Activated CD4-positive, alpha-beta T cell treated with anti-CD3 and anti-CD28 coated beads, Interleukin-2, amount 10 ng/mL, durations not matched to agents 24 days and 14 days (primary cell): Measurements from ENCODE around the gene SUPT6H. TPM values are rescaled to one million over a fixed set of nuclear protein-coding genes. Genes with fewer than 3 reads are reported as not detected.

Experiments used
- DNase-seq: peaks from one replicate; pipeline ENCODE4 v3.0.0; 2022
- H3K27ac Mint-ChIP-seq: one replicate; pipeline ENCODE4 v1.8.0; 2022; ENCODE audit warnings: mild to moderate bottlenecking, mixed read lengths
- H3K27me3 Mint-ChIP-seq: one replicate; pipeline ENCODE4 v1.8.0; 2022; ENCODE audit warnings: mixed read lengths
- H3K36me3 Mint-ChIP-seq: one replicate; pipeline ENCODE4 v1.8.0; 2022; ENCODE audit warnings: low read depth, mild to moderate bottlenecking, mixed read lengths
- H3K4me1 Mint-ChIP-seq: one replicate; pipeline ENCODE4 v1.8.0; 2021; ENCODE audit warnings: mixed read lengths
- H3K4me3 Mint-ChIP-seq: one replicate; pipeline ENCODE4 v1.8.0; 2022; ENCODE audit warnings: mild to moderate bottlenecking, moderate library complexity, mixed read lengths
- H3K9me3 Mint-ChIP-seq: one replicate; pipeline ENCODE4 v1.8.0; 2021; ENCODE audit warnings: mixed read lengths
- intact Hi-C: fragments of 100-400 bp; cut with micrococcal nuclease; formaldehyde crosslinking; loops from one replicate; pipeline ENCODE4 v1.15.1; 2023
- total RNA-seq: library from RNA; stranded (reverse); gene quantifications from 2 replicates; pipeline ENCODE4 v1.2.3, GENCODE V29; 2022

The SUPT6H gene
- total RNA-seq, 1 donor from 2014 or later, result 108 TPM

DNA sequence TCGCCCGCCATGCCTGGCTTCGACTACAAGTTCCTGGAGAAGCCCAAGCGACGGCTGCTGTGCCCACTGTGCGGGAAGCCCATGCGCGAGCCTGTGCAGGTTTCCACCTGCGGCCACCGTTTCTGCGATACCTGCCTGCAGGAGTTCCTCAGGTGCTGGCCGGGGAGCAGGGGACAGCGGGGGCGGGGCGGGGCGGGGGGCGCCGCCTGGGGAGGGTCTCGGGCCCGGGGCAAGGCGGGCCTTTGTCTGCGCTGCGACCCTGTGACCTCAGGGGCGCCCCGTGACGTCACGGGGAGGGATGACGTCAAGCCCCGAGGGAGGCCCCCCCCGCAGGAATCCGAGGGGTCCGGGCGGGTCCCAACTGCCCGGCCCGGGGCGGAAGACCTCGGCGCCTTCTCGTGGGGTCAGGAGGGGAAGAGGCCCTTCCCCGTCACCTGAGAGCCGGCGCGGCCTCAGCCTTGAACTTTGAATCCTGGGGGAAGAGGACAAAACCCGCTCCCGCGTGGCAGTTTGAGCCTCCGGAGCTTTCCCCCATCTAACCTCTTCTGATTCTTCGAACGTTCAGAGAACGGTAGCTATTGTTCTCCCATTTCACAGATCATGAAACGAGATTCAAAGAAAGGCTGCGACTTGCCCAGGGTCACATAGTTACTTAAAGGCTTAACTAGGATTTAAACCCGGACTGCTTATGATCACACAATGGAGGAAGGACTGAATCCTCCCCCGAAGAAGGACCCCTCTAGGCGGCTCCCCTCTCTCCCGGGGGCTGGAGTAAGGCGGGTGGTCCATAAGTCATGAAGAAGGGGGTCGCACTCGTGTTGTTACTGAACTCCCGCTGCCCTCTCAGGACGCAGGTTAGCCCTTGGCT lies 82.3 kb downstream of the SUPT6H start:
- intact Hi-C loops, result no loop called here
- DNase-seq, result peak; percentile 88
- H3K9me3 Mint-ChIP-seq, result no peaks in the 10 kb centered on the region
- peak overlapping the region; percentile 94 for H3K4me3 Mint-ChIP-seq
- peak overlapping the region; percentile 86 for H3K27ac Mint-ChIP-seq
- H3K27me3 Mint-ChIP-seq, result no peaks in the 10 kb centered on the region
- peaks cover 46% of the 10 kb centered on the region for H3K36me3 Mint-ChIP-seq
- peaks cover 38% of the 10 kb centered on the region for H3K4me1 Mint-ChIP-seq

DNA sequence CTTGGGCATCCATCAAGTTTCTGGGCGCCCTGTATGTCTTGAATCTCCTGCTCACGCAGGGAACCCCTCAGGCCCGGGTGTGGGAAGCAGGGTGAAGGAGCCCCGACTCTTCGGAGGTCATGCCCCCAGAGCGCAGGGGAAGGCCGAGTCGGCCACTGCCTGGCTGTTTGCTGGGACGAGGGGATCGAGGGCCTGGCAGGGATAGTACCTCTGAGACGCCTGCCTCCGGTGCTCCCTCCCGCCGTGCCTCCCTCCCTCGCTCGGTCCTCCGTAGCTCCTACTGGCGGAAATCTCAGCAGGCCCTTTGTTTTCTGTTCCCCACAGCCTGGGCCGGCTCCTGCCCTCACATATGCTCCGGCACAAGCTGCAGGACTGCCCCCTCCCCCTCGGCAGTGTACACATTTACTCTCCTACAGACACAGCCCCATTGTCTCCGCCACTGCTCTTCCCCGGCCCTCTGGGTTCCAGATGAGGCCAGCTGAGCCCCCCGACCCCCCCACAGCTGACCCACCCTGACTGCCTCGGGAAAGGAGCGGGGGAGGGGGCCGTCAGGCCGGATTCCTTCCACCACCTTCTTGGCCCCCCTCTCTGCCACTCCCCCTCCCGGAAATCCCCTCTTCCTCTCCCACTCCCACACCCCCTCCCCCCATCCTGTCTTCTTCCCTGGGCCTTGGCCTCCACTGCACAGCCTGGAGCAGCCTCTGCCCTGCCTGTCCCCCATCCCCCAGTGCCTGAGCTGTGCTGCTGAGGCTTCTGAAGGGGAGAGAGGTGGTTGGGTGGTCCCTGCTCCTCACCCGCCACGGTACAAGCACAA lies 83.2 kb downstream of the SUPT6H start:
- H3K27ac Mint-ChIP-seq, result peak overlapping the region; percentile 86
- intact Hi-C loops, result loop anchor here (1.0 kb wide), 1 partner anchor 17 kb away; the partner anchor contains the start of gene NEK8
- peak overlapping the region; percentile 94 for H3K4me3 Mint-ChIP-seq
- H3K4me1 Mint-ChIP-seq, result peaks cover 38% of the 10 kb centered on the region
- H3K27me3 Mint-ChIP-seq, result no peaks in the 10 kb centered on the region
- DNase-seq, result peak; percentile 82
- H3K36me3 Mint-ChIP-seq, result peaks cover 47% of the 10 kb centered on the region
- H3K9me3 Mint-ChIP-seq, result no peaks in the 10 kb centered on the region

DNA sequence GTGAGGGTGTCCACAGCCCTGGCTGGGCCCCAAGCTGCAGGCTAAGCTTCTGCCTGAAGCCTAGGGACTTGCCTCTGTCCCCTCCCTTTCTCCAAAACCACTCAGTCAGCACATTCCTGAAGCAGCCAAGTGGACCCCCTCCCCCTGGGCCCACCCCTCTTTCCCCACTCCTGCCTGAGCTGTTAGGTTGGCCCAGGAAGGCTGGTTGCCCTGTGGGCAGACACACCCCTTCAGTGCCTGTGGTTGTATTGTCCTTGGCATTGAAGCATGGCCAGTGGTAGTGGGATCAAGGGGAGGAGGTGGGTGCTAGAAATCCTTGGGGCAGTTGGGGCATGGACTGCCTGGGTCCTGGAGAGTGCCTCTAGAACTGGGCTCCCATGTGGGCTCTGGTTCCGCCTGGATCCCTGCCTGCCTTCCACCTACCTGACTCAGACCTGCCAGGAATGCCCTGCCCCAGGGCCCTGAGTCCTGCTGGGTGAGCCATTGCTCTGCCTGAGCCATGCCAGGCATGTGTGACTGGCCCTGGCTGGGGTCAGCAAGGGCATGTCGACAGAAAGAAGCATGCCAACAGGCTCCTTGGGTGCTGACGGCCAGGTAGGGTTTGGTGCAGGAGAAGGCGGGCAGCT lies 83.9 kb downstream of the SUPT6H start:
- Mint-ChIP-seq H3K4me1 (peaks cover 36% of the 10 kb centered on the region), H3K27me3 (no peaks in the 10 kb centered on the region), H3K9me3 (no peaks in the 10 kb centered on the region), H3K27ac (peak overlapping the region; percentile 86), H3K4me3 (peak overlapping the region; percentile 94), H3K36me3 (peaks cover 54% of the 10 kb centered on the region)
- intact Hi-C loops, result loop anchor here (1.0 kb wide), 1 partner anchor 18 kb away; the partner anchor contains the start of gene NEK8
- no peak for DNase-seq

DNA sequence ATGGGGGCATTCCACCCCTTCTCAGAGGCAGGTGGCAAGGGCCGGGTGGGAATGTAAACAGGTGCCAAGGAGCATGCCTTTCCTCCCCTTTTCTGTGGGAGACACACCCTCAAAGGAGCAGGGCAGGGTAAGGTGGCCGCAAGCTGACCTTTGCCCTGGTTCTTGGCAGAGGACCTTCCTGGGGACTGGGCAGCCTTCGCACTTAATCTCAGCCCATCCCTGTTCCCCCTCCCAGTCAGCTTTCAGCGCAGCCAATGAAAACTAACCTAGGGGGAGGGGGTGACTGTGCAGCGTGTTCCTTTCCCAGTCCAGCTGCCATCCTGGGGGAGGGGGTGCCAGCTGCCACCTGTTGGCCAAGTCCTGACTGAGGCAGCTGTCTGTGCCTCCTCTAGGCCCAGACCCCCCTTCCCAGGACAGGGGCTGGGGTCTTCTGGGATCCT lies 84.6 kb downstream of the SUPT6H start:
- Mint-ChIP-seq H3K9me3 (no peaks in the 10 kb centered on the region), H3K4me3 (peak overlapping the region; percentile 94), H3K27me3 (no peaks in the 10 kb centered on the region), H3K27ac (no peak overlapping the region), H3K36me3 (peaks cover 58% of the 10 kb centered on the region), H3K4me1 (peaks cover 30% of the 10 kb centered on the region)
- DNase-seq, result no peak
- intact Hi-C loops, result no loop called here

DNA sequence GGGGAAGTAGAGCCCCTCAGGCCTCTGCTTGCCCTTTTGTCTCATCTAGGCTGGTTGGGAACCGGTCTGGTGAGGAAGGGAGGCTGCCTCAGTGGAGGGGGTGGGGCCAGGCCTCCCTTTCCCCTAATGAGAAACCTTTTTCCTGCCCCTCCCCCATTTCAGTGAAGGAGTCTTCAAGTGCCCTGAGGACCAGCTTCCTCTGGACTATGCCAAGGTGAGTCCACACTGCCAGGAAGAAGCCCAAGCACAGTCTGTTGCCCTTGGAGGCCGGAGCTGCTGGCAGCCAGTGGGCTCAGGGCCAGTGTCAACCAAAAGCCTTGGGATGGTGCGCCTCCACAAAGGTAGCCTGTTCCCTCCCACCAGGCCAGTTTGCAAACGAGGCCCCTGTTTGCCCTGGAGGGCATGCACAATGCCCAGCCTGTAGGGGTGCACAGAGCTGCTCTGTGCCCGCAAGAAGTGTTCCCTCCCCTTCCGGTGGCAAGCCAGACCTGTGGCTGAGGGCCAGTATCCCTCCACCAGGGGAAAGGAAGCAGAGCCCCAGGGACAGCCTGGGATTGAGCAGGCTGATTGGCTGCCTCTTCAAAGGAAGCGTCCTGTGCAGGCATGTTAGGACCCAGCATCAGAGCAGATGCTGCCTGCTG lies 85.2 kb downstream of the SUPT6H start:
- H3K36me3 Mint-ChIP-seq, result peaks cover 60% of the 10 kb centered on the region
- H3K9me3 Mint-ChIP-seq, result no peaks in the 10 kb centered on the region
- peak overlapping the region; percentile 94 for H3K4me3 Mint-ChIP-seq
- intact Hi-C loops, result no loop called here
- H3K27ac Mint-ChIP-seq, result peak overlapping the region; percentile 25
- peaks cover 26% of the 10 kb centered on the region for H3K4me1 Mint-ChIP-seq
- H3K27me3 Mint-ChIP-seq, result no peaks in the 10 kb centered on the region
- DNase-seq, result no peak

DNA sequence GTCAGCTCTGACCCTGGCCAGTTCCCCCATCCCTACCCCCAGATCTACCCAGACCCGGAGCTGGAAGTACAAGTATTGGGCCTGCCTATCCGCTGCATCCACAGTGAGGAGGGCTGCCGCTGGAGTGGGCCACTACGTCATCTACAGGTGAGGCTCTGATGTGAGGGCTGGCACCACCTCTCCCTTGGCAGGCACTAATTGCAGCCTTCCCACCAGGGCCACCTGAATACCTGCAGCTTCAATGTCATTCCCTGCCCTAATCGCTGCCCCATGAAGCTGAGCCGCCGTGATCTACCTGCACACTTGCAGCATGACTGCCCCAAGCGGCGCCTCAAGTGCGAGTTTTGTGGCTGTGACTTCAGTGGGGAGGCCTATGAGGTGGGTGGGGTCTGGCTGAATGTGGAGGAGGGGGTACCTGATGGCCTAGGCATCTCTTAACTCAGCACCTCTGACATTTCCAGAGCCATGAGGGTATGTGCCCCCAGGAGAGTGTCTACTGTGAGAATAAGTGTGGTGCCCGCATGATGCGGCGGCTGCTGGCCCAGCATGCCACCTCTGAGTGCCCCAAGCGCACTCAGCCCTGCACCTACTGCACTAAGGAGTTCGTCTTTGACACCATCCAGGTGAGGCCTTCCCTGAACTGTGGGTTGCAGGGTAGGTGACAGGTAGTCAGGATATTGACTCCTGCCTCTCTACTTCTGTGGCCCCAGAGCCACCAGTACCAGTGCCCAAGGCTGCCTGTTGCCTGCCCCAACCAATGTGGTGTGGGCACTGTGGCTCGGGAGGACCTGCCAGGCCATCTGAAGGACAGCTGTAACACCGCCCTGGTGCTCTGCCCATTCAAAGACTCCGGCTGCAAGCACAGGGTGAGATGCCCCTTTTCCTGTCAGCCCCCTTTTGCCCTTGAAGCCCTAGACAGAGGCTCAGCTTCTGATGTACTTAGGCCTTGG lies 86.1 kb downstream of the SUPT6H start:
- H3K27me3 Mint-ChIP-seq, result no peaks in the 10 kb centered on the region
- H3K4me3 Mint-ChIP-seq, result no peak overlapping the region
- peaks cover 60% of the 10 kb centered on the region for H3K36me3 Mint-ChIP-seq
- intact Hi-C loops, result no loop called here
- DNase-seq, result no peak
- H3K9me3 Mint-ChIP-seq, result no peaks in the 10 kb centered on the region
- no peak overlapping the region for H3K27ac Mint-ChIP-seq
- peaks cover 25% of the 10 kb centered on the region for H3K4me1 Mint-ChIP-seq

DNA sequence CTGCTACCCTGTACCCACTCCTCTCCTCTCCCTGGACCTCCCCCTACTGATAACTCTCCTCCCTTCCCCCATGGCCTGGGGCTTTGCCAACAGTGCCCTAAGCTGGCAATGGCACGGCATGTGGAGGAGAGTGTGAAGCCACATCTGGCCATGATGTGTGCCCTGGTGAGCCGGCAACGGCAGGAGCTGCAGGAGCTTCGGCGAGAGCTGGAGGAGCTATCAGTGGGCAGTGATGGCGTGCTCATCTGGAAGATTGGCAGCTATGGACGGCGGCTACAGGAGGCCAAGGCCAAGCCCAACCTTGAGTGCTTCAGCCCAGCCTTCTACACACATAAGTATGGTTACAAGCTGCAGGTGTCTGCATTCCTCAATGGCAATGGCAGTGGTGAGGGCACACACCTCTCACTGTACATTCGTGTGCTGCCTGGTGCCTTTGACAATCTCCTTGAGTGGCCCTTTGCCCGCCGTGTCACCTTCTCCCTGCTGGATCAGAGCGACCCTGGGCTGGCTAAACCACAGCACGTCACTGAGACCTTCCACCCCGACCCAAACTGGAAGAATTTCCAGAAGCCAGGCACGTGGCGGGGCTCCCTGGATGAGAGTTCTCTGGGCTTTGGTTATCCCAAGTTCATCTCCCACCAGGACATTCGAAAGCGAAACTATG lies 87.0 kb downstream of the SUPT6H start:
- DNase-seq, result peak; percentile 66
- Mint-ChIP-seq H3K9me3 (no peaks in the 10 kb centered on the region), H3K4me3 (no peak overlapping the region), H3K27ac (no peak overlapping the region), H3K27me3 (no peaks in the 10 kb centered on the region), H3K36me3 (peaks cover 60% of the 10 kb centered on the region), H3K4me1 (peaks cover 23% of the 10 kb centered on the region)
- intact Hi-C loops, result no loop called here

DNA sequence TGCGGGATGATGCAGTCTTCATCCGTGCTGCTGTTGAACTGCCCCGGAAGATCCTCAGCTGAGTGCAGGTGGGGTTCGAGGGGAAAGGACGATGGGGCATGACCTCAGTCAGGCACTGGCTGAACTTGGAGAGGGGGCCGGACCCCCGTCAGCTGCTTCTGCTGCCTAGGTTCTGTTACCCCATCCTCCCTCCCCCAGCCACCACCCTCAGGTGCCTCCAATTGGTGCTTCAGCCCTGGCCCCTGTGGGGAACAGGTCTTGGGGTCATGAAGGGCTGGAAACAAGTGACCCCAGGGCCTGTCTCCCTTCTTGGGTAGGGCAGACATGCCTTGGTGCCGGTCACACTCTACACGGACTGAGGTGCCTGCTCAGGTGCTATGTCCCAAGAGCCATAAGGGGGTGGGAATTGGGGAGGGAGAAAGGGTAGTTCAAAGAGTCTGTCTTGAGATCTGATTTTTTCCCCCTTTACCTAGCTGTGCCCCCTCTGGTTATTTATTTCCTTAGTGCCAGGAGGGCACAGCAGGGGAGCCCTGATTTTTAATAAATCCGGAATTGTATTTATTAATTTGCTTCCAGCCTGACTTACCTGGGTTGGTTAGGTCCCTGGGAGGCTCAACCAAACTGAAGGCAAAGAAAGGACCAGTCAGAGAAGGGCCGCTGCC lies 87.6 kb downstream of the SUPT6H start:
- intact Hi-C loops, result loop anchor here (1.0 kb wide), 1 partner anchor 22 kb away; no protein-coding TSS in a partner anchor
- H3K4me1 Mint-ChIP-seq, result peaks cover 23% of the 10 kb centered on the region
- H3K36me3 Mint-ChIP-seq, result peaks cover 60% of the 10 kb centered on the region
- H3K27me3 Mint-ChIP-seq, result no peaks in the 10 kb centered on the region
- DNase-seq, result no peak
- H3K27ac Mint-ChIP-seq, result peak overlapping the region; percentile 37
- no peaks in the 10 kb centered on the region for H3K9me3 Mint-ChIP-seq
- H3K4me3 Mint-ChIP-seq, result no peak overlapping the region

DNA sequence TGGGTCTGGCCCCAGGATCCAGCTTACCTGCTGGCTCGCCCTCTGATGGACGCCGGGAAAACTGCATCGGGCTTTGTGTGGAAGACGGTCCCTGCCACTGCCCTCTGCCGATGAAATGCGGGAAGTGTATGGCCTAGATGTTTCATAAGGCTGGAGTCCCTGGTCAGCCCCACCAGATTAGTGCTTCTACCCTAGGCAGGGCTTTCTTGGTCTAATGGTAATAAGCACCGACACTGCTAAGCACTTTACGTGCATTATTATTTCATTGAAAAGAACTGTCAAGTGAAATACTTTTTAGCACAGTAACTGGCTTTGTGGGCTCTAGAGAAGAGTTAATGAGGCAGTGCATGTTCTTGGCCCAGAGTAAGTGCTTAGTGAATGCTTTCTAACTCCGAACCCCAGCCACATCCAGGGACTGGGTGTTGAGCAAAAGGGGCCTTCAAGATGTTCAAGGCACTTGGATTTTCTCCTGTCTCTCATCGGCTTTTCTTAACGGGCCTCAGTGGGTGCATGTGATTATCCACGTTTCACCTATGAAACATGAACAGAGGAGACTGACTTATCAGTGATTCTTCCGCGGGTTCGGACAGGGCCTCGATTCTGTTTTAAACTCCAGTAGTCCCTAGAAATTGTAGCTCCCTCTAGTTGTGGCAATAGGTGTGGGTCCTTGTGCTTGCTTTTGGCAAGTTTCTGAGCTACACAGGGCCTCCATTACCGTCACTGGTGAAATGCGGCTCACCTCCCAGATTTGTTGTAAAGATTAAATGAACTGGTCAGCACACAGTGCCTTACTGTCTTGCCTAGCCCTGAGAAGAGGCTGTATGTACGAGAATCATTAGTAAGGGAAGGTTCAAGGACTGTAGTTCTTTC lies 88.4 kb downstream of the SUPT6H start:
- Mint-ChIP-seq H3K9me3 (no peaks in the 10 kb centered on the region), H3K4me1 (peaks cover 20% of the 10 kb centered on the region), H3K27ac (peak overlapping the region; percentile 37), H3K27me3 (no peaks in the 10 kb centered on the region), H3K4me3 (no peak overlapping the region), H3K36me3 (peaks cover 54% of the 10 kb centered on the region)
- intact Hi-C loops, result loop anchor here (1.0 kb wide), 1 partner anchor 23 kb away; no protein-coding TSS in a partner anchor
- peak; percentile 97 for DNase-seq

DNA sequence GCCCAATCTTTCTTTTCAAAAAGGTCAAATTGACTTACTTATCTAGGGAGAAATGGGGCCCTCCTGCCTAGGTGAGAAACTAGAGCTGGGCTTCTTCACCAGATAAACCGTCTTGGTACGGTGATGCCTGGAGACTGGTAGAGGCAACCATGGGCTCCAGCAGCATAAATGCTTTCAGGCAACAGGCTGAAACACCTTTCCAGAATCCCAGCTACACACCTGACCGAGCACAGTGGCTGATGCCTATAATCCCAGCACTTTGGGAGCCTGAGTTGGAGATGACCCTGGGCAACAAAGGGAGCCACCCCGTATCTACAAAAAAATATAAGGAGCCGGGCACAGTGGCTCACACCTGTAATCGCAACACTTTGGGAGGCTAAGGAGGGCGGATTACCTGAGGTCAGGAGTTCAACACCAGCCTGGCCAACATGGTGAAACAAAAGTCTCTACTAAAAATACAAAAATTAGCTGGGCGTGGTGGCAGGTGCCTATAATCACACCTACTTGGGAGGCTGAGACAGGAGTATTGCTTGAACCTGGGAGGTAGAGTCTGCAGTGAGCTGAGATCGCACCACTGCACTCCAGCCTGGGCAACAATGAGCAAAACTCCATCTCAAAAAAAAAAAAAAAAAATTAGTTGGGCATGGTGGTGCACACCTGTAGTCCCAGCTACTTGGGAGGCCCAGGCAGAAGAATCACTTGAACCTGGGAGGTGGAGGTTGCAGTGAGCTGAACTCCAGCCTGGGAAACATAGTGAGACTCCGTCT lies 89.8 kb downstream of the SUPT6H start:
- H3K27ac Mint-ChIP-seq, result no peak overlapping the region
- H3K27me3 Mint-ChIP-seq, result no peaks in the 10 kb centered on the region
- no peak overlapping the region for H3K4me3 Mint-ChIP-seq
- H3K36me3 Mint-ChIP-seq, result peaks cover 53% of the 10 kb centered on the region
- intact Hi-C loops, result no loop called here
- H3K9me3 Mint-ChIP-seq, result no peaks in the 10 kb centered on the region
- H3K4me1 Mint-ChIP-seq, result peaks cover 15% of the 10 kb centered on the region
- no peak for DNase-seq
